NK-92 treated with Interleukin-12 subunit alpha and Interleukin-12 subunit beta, amount 100 ng/mL, for 24 hours (cell line): ENCODE measurements around the gene SYT1.

Experiments used
- DNase-seq: peaks from one replicate; lab custom pipeline; 2025; lab: John Stamatoyannopoulos, UW

SYT1 gene

DNA sequence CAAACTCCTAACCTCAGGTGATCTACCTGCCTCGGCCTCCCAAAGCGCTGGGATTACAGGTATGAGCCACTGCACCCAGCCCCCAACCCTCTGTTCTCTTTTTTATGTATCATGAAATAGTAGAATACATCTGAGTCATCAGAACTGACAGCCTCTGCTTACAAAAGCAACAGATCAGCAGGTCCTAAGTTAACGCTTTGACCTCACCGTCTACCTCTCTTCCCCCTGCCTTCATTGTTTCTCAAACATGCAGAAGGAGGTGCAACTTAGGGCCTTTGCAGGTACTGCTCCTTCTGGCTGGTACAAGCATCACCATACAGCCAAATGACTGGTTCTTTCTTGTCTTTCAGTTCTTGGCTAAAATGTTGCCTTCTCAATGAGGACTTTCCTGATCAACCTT lies 577.0 kb downstream of the SYT1 start:
- no peak for DNase-seq

DNA sequence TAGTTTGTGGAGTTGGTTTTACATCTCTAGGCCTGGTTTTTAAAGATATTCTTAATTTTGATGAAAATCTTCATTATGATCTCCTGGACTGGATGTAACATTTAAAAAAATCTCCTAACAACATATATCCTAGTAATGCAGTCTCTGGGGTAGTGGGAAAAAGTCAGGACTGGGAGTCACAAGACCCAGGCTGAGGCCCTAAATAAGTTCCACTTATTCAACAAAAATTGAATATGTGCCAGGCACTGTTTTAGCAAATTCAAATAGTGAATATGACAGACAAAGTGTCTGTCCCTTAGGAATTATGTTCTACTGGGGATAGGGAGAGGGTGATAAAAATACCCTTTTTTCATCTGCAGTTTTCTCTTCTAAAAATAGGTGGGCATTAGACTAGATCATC lies 577.8 kb downstream of the SYT1 start:
- no peak for DNase-seq

DNA sequence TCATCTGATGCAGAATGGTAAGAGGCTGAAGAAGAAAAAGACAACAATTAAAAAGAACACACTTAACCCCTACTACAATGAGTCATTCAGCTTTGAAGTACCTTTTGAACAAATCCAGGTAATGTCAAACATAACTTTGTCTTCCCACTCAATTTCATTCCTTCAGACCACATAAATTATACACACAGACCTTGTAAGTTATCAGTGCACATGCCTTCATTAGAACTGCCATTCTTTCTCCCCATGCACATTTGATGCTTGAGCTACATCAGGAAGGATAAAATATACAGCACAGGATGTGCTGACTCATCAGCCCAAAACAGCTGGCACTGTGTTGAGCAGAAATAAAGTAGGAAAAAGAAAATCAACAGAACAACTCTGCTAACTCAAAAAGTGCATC lies 579.5 kb downstream of the SYT1 start:
- no peak for DNase-seq

DNA sequence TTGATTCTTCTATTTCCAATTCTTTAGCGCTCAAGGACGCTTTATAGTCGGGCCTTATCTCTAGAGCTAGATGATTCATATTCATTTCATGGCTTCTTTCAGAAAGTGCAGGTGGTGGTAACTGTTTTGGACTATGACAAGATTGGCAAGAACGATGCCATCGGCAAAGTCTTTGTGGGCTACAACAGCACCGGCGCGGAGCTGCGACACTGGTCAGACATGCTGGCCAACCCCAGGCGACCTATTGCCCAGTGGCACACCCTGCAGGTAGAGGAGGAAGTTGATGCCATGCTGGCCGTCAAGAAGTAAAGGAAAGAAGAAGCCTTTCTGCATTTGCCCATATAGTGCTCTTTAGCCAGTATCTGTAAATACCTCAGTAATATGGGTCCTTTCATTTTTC lies 584.2 kb downstream of the SYT1 start:
- DNase-seq = no peak

DNA sequence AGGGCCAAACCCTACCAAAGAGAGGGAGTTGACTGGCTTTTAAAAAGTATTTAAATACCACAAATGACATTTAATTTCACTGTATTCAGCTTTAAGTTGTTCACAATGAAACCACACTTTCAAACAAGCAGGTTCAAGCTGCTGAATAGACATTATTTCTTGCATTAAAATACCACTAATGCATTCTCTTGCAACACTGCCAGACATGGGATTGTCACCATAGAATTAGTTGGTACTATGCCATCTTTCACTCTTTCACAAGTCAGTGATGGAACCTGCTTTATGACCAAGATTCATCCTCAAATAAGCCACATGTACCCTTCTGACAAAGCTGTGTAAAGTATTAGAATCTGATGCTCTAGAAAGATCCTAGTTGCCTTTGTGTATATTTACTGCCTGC lies 586.8 kb downstream of the SYT1 start:
- DNase-seq = no peak

DNA sequence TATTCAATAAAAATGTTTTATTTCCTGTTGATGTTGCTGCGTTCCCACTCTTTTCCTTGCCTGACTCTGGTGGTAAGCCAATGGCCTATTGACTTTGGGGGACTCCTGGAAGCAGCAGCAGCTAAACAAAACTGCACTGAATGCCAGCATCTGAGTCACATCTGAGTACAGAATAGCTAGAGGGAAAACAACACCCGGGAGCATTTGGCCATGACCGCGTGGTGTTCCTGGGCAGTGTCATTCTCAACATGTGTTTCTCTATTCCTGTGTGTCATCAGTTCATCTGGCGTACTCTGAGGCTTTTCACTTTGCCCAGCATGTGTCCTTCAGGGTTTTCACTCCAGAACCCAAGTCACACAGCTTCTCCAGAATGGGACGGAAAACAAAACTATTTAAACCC lies 587.4 kb downstream of the SYT1 start:
- no peak for DNase-seq

DNA sequence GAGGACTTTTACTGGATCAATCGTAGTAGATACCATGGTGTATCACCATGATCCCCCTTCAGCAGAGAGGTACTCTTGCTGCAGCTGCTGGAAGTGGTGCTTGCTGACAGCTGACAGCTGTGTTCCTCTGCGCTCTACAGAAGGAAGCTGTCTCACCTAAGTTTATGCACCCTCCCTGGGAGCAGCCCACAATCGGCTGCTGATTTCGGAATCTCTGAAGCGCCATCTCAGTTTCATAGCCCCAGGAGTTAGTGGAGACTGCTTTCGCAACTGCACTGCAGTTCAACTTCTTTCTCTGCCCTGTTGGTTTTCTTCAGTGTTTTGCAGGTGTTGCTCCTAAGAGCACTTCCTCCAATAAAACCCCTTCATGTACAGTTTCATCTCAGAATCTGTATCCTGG lies 588.3 kb downstream of the SYT1 start:
- DNase-seq = no peak

DNA sequence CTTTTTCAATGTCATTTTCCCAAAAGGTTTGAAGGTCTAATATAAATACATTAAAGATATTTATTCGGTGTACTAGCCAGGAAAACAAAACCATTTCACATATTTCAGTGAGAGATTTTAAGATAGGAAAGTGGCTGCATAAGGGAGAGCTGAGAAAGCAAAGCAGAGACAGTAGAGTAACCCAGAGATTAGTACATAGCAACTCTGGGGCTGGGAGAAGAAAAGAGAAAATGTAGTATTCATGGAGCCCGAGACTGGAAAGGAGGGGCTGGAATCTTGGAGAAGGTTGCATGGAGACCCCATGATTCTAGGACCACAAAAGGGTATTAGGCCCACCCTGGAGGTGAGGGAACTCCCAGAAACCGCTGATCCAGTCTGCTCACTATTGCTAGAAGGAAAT lies 589.2 kb downstream of the SYT1 start:
- DNase-seq = no peak

DNA sequence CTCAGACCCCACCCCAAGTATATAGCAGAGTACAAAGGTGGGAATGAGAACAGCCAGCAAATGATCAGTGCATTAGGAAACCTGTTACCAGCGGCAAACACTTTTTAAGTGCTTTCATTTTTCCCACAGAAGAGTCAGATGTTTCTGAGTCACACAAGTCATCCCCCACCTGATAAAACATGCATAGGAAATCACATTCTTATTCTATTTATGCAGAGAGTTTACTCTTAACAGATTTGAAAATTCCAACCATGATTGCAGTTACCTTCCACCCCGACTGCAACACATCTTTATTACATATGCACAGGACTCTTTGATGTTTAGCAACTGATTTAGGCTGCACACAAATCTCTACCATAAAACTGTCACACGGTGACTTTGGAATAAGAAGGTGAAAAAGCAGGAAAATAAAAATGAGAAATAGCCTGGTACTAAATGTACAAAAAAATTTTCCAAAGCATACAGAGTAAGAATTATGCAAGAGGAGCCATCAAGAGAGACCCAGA lies 589.8 kb downstream of the SYT1 start:
- DNase-seq = no peak

DNA sequence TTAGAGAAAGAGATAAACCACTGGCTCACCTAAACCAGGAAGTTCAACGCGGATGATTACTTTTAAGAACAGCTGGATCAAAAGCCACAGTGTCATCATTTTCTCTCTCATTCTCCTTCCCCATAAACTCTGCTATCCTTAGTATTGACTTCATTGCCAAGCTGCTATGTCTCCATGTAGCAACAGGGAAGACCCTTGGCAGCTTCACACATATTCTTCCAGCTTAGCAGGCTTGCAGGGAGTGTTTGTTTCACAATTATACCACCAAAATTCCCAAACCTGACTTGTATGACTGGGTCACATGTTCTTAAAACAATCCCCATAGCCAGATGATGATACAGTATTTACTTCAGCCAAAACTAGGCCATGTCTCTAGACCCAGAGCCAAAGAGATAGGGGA lies 590.7 kb downstream of the SYT1 start:
- DNase-seq = no peak

DNA sequence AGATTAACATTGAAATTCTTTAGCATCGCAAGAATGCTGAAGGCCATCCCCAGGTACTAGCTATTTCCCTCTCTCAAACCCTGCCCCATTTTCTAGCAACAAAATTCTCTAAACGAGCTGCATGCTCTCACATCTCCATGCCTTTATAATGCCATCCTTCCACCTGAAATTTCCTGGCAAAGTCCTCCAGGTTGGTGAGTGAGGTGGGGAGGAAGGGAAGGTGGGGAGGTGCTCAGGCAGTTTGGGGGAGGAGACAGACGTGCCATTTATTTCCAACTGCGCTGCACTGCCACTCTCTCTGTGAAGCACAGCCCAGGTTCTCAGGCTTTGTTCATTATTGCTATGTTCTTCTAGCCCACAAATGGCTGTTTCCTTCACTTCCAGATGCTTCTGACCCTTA lies 617.7 kb downstream of the SYT1 start:
- DNase-seq = no peak

DNA sequence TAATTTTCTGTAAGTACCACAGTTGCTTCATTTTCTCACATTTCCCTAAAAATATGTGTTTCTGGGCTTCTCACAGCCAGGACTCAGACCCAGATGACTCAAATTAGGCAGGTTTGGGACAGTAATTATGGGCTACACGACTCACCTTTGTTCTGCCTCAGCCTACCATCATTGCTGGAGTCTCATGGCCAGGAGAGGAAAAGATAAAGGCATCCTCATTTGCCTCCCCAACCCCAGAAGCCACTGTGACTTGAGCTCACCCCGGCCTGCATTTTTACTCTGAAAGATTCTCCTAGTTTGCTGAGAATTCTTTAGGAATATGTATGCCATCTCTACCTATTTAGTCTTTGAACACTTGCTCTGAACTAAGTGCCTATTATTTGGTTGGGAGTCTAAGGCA lies 618.3 kb downstream of the SYT1 start:
- DNase-seq = no peak

DNA sequence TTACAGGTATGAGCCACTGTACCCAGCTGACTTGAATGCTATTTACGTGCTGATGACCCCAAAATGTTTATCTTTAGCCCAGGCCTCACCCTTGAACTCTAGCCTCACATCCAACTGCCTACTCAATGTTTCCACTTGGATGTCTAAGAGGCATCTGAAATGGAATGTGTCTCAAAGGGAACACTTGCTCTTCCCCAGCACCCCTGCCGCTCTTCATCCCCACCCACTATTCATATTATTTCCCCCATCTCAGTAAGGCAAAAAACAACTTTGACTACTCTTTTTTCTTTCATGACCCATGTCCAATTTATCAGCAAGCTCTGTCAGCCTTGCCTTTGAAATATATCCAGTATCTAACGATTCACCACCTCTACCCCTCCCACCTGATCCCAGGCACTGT lies 621.6 kb downstream of the SYT1 start:
- DNase-seq = no peak

DNA sequence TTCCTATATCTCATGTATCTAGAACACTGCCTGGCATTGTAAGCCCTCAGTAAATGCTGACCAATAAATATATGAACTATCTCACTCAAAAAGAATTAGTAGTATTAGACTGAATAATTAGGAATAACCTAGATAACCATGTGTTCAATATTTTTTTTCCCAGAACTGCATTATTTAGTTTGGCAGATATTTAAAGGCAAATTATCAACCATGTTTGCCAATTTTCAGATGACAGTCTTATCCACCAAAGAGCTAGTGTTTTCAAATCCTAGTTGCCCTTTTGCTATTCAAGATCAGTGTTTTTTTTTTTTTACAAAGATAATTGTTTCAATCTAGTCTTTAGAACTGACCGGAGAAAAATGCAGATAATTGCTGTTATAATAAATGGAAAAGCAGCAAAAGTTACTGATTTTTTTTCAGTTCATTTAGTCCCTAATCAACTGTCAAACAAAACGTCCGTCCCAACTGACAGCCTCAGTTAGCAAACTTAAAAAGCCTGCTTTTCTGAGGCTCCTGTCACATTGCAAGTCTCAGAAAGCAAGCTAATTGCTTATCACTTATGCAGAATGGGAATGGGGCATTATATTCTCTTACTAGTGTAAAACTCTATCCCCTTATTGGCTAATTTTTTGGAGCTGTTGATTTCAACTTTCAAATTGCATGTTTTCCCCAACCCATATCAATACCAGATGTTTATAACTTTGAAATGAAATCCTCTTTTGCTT lies 623.0 kb downstream of the SYT1 start:
- DNase-seq = no peak
